Measurements from ENCODE around the gene C16orf90. TPM values are rescaled to one million over a fixed set of nuclear protein-coding genes. Genes with fewer than 3 reads are reported as not detected.
"Not testable (repeated sequence)": the region's sequence is repeated elsewhere in the genome, so short reads cannot be mapped to it uniquely, and the experiment has no call there.

C16orf90 gene
- not detected for total RNA-seq

- CTCF ChIA-PET = no interaction called here
- POLR2A ChIA-PET = no interaction called here
These were observed at the start of gene C16orf90 for GRCh38 chr16:3495176-3495575. Gene C16orf90, minus strand, starts transcription at chr16:3495489. Its CDS starts 68 bp downstream, at chr16:3495421.

GRCh38 chr16:3542601-3543373 is 47.5 kb upstream of the C16orf90 start:
- ChIA-PET POLR2A (no interaction called here), CTCF (interaction anchor here (0.6 kb wide), 1 partner anchor 26 kb away, joined by 3 read pairs; no protein-coding TSS in a partner anchor)

GRCh38 chr16:3541527-3542155 is 46.4 kb upstream of the C16orf90 start:
- CTCF ChIA-PET = no interaction called here
- POLR2A ChIA-PET = no interaction called here

- ChIA-PET CTCF (no interaction called here), POLR2A (no interaction called here)
These were observed 42.9 kb upstream of the C16orf90 start for GRCh38 chr16:3538222-3538621.

GRCh38 chr16:3536851-3537250 is 41.6 kb upstream of the C16orf90 start:
- POLR2A ChIA-PET = no interaction called here
- CTCF ChIA-PET = no interaction called here

- ChIA-PET POLR2A (no interaction called here), CTCF (no interaction called here)
These were observed 41.0 kb upstream of the C16orf90 start for GRCh38 chr16:3536271-3536731.

GRCh38 chr16:3534126-3534525 is 38.8 kb upstream of the C16orf90 start:
- ChIA-PET POLR2A (no interaction called here), CTCF (interaction anchor here (0.6 kb wide), 1 partner anchor 172 kb away, joined by 3 read pairs; no protein-coding TSS in a partner anchor)

- CTCF ChIA-PET = no interaction called here
- POLR2A ChIA-PET = no interaction called here
These were observed 37.5 kb upstream of the C16orf90 start for GRCh38 chr16:3532741-3533140.

- ChIA-PET CTCF (no interaction called here), POLR2A (no interaction called here)
These were observed 35.2 kb upstream of the C16orf90 start for GRCh38 chr16:3530371-3530914.

- ChIA-PET CTCF (no interaction called here), POLR2A (no interaction called here)
These were observed 33.9 kb upstream of the C16orf90 start for GRCh38 chr16:3529175-3529574.

- ChIA-PET CTCF (no interaction called here), POLR2A (no interaction called here)
These were observed 33.1 kb upstream of the C16orf90 start for GRCh38 chr16:3528406-3528805.

- POLR2A ChIA-PET = not testable (repeated sequence)
- CTCF ChIA-PET = interaction anchor here (1.1 kb wide), 1 partner anchor 8 kb away, joined by 3 read pairs; no protein-coding TSS in a partner anchor
These were observed 32.0 kb upstream of the C16orf90 start for GRCh38 chr16:3527216-3527829.

GRCh38 chr16:3525951-3526350 is 30.7 kb upstream of the C16orf90 start:
- POLR2A ChIA-PET = no interaction called here
- CTCF ChIA-PET = no interaction called here

GRCh38 chr16:3523281-3523680 is 28.0 kb upstream of the C16orf90 start:
- CTCF ChIA-PET = no interaction called here
- POLR2A ChIA-PET = no interaction called here

GRCh38 chr16:3520841-3521240 is 25.6 kb upstream of the C16orf90 start:
- ChIA-PET POLR2A (no interaction called here), CTCF (no interaction called here)

- ChIA-PET POLR2A (no interaction called here), CTCF (no interaction called here)
These were observed 25.1 kb upstream of the C16orf90 start for GRCh38 chr16:3520413-3520812.

GRCh38 chr16:3519581-3519980 is 24.3 kb upstream of the C16orf90 start:
- ChIA-PET CTCF (interaction anchor here (1.3 kb wide), 1 partner anchor 8 kb away, joined by 3 read pairs; no protein-coding TSS in a partner anchor), POLR2A (interaction anchor here (0.6 kb wide), 1 partner anchor 439 kb away, joined by 7 read pairs; no protein-coding TSS in a partner anchor)

GRCh38 chr16:3518986-3519348 is 23.7 kb upstream of the C16orf90 start:
- ChIA-PET CTCF (interaction anchor here (1.3 kb wide), 1 partner anchor 8 kb away, joined by 3 read pairs; no protein-coding TSS in a partner anchor), POLR2A (no interaction called here)

- POLR2A ChIA-PET = no interaction called here
- CTCF ChIA-PET = interaction anchor here (0.6 to 1.3 kb wide), 2 partner anchors 9 to 86 kb away, joined by 3 to 5 read pairs; no protein-coding TSS in a partner anchor
These were observed 23.1 kb upstream of the C16orf90 start for GRCh38 chr16:3518292-3518985.

- ChIA-PET POLR2A (no interaction called here), CTCF (interaction anchor here (0.7 kb wide), 1 partner anchor 8 kb away, joined by 3 read pairs; no protein-coding TSS in a partner anchor)
These were observed 20.6 kb upstream of the C16orf90 start for GRCh38 chr16:3515897-3516296.
